ENCODE measurements around the gene TRIM63. TPM values are rescaled to one million over a fixed set of nuclear protein-coding genes. Genes with fewer than 3 reads are reported as not detected.

TRIM63 gene
- total RNA-seq, 2 experiments from 2014 or later: not detected

GRCh38 chr1:26099780-26100179, 32.4 kb upstream of the TRIM63 start:
- no peak overlapping the region for H3K4me3 ChIP-seq (ENCODE audit: low read depth, low read length, poor library complexity, severe bottlenecking)
- CTCF ChIA-PET (ENCODE audit: unreplicated experiment): no interaction called here
- TF ChIP-seq EZH2phosphoT487 (IDR thresholded peaks at IDR 0.05; ENCODE audit: borderline replicate concordance, low read depth, low read length) (no peak), CTCF (conservative IDR thresholded peaks at IDR 0.05; ENCODE audit: low read length) (no peak)
- H4K20me1 ChIP-seq (ENCODE audit: insufficient read depth, low read length): no peaks in the 10 kb centered on the region
- DNase-seq (ENCODE audit: low spot score): no peak
- intact Hi-C loops (cut with micrococcal nuclease; ENCODE audit: unreplicated experiment): loop anchor here (10.0 kb wide), 1 partner anchor 315 kb away; the partner anchor contains the start of gene LIN28A
- no peaks in the 10 kb centered on the region for H3K4me1 ChIP-seq (ENCODE audit: insufficient read depth, low read length, poor library complexity, severe bottlenecking)
- no peak overlapping the region for H3K4me2 ChIP-seq (ENCODE audit: low read length)
- no peaks in the 10 kb centered on the region for H3K79me2 ChIP-seq (ENCODE audit: insufficient read depth, low read depth, low read length)
- H3K9me2 ChIP-seq (ENCODE audit: insufficient read depth, low read length): no peaks in the 10 kb centered on the region
- no peak overlapping the region for H3K27ac ChIP-seq (ENCODE audit: low read depth, low read length, poor library complexity, severe bottlenecking)
- H3K36me3 ChIP-seq (ENCODE audit: insufficient read depth, low read length): no peaks in the 10 kb centered on the region
- no TSS peak for BruUV-seq (replicated peaks)
- no peaks in the 10 kb centered on the region for H3K9me3 ChIP-seq (ENCODE audit: low read length)
- H2AFZ ChIP-seq (ENCODE audit: low read length): no peak overlapping the region
- POLR2A ChIA-PET: no interaction called here

- Histone ChIP-seq H3K36me3 (ENCODE audit: insufficient read depth, low read length) (no peaks in the 10 kb centered on the region), H3K4me3 (ENCODE audit: low read depth, low read length, poor library complexity, severe bottlenecking) (no peak overlapping the region), H3K27ac (ENCODE audit: low read depth, low read length, poor library complexity, severe bottlenecking) (no peak overlapping the region), H3K4me1 (ENCODE audit: insufficient read depth, low read length, poor library complexity, severe bottlenecking) (no peaks in the 10 kb centered on the region), H4K20me1 (ENCODE audit: insufficient read depth, low read length) (no peaks in the 10 kb centered on the region), H3K4me2 (ENCODE audit: low read length) (no peak overlapping the region), H2AFZ (ENCODE audit: low read length) (no peak overlapping the region), H3K9me2 (ENCODE audit: insufficient read depth, low read length) (no peaks in the 10 kb centered on the region), H3K9me3 (ENCODE audit: low read length) (no peaks in the 10 kb centered on the region), H3K79me2 (ENCODE audit: insufficient read depth, low read depth, low read length) (no peaks in the 10 kb centered on the region)
- no peak for DNase-seq (ENCODE audit: low spot score)
- TF ChIP-seq CTCF (conservative IDR thresholded peaks at IDR 0.05; ENCODE audit: low read length): no peak
- no peak for TF ChIP-seq EZH2phosphoT487 (IDR thresholded peaks at IDR 0.05; ENCODE audit: borderline replicate concordance, low read depth, low read length)
- POLR2A ChIA-PET: no interaction called here
- CTCF ChIA-PET (ENCODE audit: unreplicated experiment): no interaction called here
- BruUV-seq (replicated peaks): no TSS peak
- intact Hi-C loops (cut with micrococcal nuclease; ENCODE audit: unreplicated experiment): no loop called here
Observed at GRCh38 chr1:26098602-26099001, 31.2 kb upstream of the TRIM63 start.

GRCh38 chr1:26097696-26098095, 30.3 kb upstream of the TRIM63 start:
- ChIA-PET CTCF (ENCODE audit: unreplicated experiment) (no interaction called here), POLR2A (no interaction called here)
- no peak overlapping the region for H3K4me3 ChIP-seq (ENCODE audit: low read depth, low read length, poor library complexity, severe bottlenecking)
- intact Hi-C loops (cut with micrococcal nuclease; ENCODE audit: unreplicated experiment): no loop called here
- TF ChIP-seq EZH2phosphoT487 (IDR thresholded peaks at IDR 0.05; ENCODE audit: borderline replicate concordance, low read depth, low read length): no peak
- no peak for TF ChIP-seq CTCF (conservative IDR thresholded peaks at IDR 0.05; ENCODE audit: low read length)
- H3K36me3 ChIP-seq (ENCODE audit: insufficient read depth, low read length): no peaks in the 10 kb centered on the region
- H3K4me2 ChIP-seq (ENCODE audit: low read length): no peak overlapping the region
- no peaks in the 10 kb centered on the region for H3K4me1 ChIP-seq (ENCODE audit: insufficient read depth, low read length, poor library complexity, severe bottlenecking)
- no peaks in the 10 kb centered on the region for H3K9me2 ChIP-seq (ENCODE audit: insufficient read depth, low read length)
- BruUV-seq (replicated peaks): no TSS peak
- no peaks in the 10 kb centered on the region for H4K20me1 ChIP-seq (ENCODE audit: insufficient read depth, low read length)
- H3K27ac ChIP-seq (ENCODE audit: low read depth, low read length, poor library complexity, severe bottlenecking): no peak overlapping the region
- DNase-seq (ENCODE audit: low spot score): no peak
- no peaks in the 10 kb centered on the region for H3K79me2 ChIP-seq (ENCODE audit: insufficient read depth, low read depth, low read length)
- no peaks in the 10 kb centered on the region for H3K9me3 ChIP-seq (ENCODE audit: low read length)
- H2AFZ ChIP-seq (ENCODE audit: low read length): no peak overlapping the region

Data from OCI-LY7 (cell line).